GM12891 (cell line): ENCODE measurements around the gene NMT1.

Source experiments
- POLR2A ChIP-seq: IDR thresholded peaks from 2 replicates; pipeline ENCODE4 v1.6.1; 2011; ENCODE audit warnings: low read depth, low read length, control low read depth
- POLR2AphosphoS5 ChIP-seq: IDR thresholded peaks from 2 replicates; pipeline ENCODE4 v1.6.1; 2011; ENCODE audit warnings: low read depth, low read length, control low read depth
- SPI1 ChIP-seq: IDR thresholded peaks from 2 replicates; pipeline ENCODE4 v1.6.1; 2011; ENCODE audit warnings: low read depth, low read length, control low read depth
- TAF1 ChIP-seq: IDR thresholded peaks from 2 replicates; pipeline ENCODE4 v1.6.1; 2011; ENCODE audit warnings: low read depth, low read length, control low read depth

DNA sequence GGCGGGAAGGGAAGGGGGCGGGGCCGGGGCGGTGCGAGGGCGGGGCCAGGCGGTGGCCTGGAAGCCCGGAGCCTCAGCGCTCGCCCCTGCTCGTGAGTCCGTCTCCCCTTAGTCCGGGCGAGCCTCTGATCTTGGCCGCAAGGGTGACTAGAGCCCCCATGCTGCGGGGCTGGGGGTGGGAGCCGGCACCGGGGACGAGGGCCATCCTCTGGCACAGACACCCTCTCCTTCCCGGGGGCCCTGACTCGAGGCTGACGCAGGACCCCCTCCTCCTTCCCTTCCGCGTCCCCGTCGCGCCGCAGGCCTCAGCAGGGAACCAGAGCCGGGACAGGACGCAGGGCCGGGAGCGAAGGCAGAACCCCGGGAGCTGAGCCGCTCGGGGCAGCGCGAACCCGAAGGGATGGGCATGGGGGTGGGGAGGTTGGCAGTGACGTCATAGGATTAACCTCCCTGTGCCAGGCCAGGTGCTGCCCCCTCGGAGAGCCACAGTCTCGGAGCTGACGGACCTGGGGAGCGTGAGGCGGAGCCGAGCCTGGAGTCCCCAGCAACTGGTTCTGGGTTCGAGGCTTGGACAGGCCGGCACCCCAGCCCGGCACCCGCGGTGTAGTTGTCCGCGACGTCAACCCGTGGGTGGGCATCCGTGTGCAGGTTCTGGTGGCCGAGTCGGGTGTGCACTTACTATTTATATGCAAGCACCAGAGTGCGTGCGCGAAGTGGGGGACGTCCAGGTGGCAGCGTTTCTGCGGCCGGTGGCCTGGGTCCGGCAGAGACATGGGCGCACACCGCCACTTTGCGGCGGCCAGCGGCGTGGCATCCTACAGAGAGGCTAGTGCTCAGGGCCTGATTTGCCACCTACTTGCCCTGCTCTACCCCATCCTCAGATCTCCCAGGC is 71.7 kb downstream of the NMT1 start:
- TF ChIP-seq POLR2A (no peak), POLR2AphosphoS5 (no peak), SPI1 (no peak), TAF1 (no peak)
